Common myeloid progenitor, CD34-positive (primary cell): Measurements from ENCODE around the gene OR2T10. TPM values are rescaled to one million over a fixed set of nuclear protein-coding genes. Genes with fewer than 3 reads are reported as not detected.
"Not testable (repeated sequence)": the region's sequence is repeated elsewhere in the genome, so short reads cannot be mapped to it uniquely, and the experiment has no call there.

Source experiments
- CTCF ChIA-PET: fragments of 350-600 bp; sonication (Branson Sonifier 250); formaldehyde crosslinking; loops from one replicate; lab custom pipeline; 2021; ENCODE audit warnings: antibody characterized with exemption; lab: Charles Lee
- POLR2A ChIA-PET: fragments of 350-600 bp; sonication (Branson Sonifier 250); formaldehyde crosslinking; loops from one replicate; lab custom pipeline; 2021; ENCODE audit warnings: antibody characterized with exemption; lab: Charles Lee
- DNase-seq, 3 donors: peaks; one replicate each; pipeline versions ENCODE4 v3.0.0 to v3.0.0-alpha.2; 2013
- H3K27ac ChIP-seq, 2 experiments: 1 replicate in 1 of 2; 2 replicates in 1 of 2; pipeline ENCODE4 v1.7.0; 2013; ENCODE audit warnings: inconsistent platforms in 2 of 2, low read length in 2 of 2, mild to moderate bottlenecking in 2 of 2, low read depth in 1 of 2, moderate library complexity in 1 of 2; ENCODE audit not compliant: severe bottlenecking in 2 of 2, insufficient read depth in 1 of 2, poor library complexity in 1 of 2
- H3K27me3 ChIP-seq, 5 experiments: replicated peaks in 2 of 5; 1 replicate in 3 of 5; 2 replicates in 2 of 5; pipeline versions ENCODE4 v1.6.1 to v1.7.0; 2013; ENCODE audit warnings: low read length in 4 of 5, mild to moderate bottlenecking in 2 of 5, moderate library complexity in 2 of 5, inconsistent platforms in 1 of 5; ENCODE audit not compliant: insufficient read depth in 5 of 5, control insufficient read depth in 4 of 5
- H3K36me3 ChIP-seq, 4 experiments: 1 replicate in 2 of 4; 2 replicates in 2 of 4; pipeline versions ENCODE4 v1.6.1 to v1.7.0; 2013; ENCODE audit warnings: low read length in 3 of 4, control low read depth in 1 of 4, mild to moderate bottlenecking in 1 of 4; ENCODE audit not compliant: control insufficient read depth in 4 of 4, insufficient read depth in 4 of 4
- H3K4me1 ChIP-seq, 4 experiments: 1 replicate in 3 of 4; 2 replicates in 1 of 4; pipeline versions ENCODE4 v1.6.1 to v1.7.1; 2013; ENCODE audit warnings: low read length in 3 of 4, mild to moderate bottlenecking in 3 of 4, control low read depth in 1 of 4, inconsistent platforms in 1 of 4, moderate library complexity in 1 of 4; ENCODE audit not compliant: control insufficient read depth in 4 of 4, insufficient read depth in 4 of 4; ENCODE audit errors: control extremely low read depth in 1 of 4
- H3K4me3 ChIP-seq, 7 experiments: 1 replicate in 4 of 7; 2 replicates in 3 of 7; pipeline versions ENCODE4 v1.5.1 to v1.7.0; 2013; ENCODE audit warnings: mild to moderate bottlenecking in 7 of 7, low read length in 6 of 7, moderate library complexity in 6 of 7, inconsistent platforms in 2 of 7, low read depth in 2 of 7, control low read depth in 1 of 7; ENCODE audit not compliant: insufficient read depth in 4 of 7, control insufficient read depth in 1 of 7; ENCODE audit errors: extremely low read depth in 1 of 7
- H3K9me3 ChIP-seq, 5 experiments: 1 replicate in 4 of 5; 2 replicates in 1 of 5; pipeline versions ENCODE4 v1.6.1 to v1.7.1; 2013; ENCODE audit warnings: low read length in 4 of 5, mild to moderate bottlenecking in 2 of 5, inconsistent platforms in 1 of 5, low read depth in 1 of 5, moderate library complexity in 1 of 5; ENCODE audit not compliant: control insufficient read depth in 4 of 5, insufficient read depth in 2 of 5; ENCODE audit errors: control extremely low read depth in 1 of 5
- WGBS: methylation state at CpG from one replicate; pipeline ENCODE4 v1.1.5; 2013; ENCODE audit not compliant: insufficient coverage; 5-methylcytosine and 5-hydroxymethylcytosine counted together
- polyA plus RNA-seq: library from polyadenylated mRNA; unstranded; fragments of 120-200 nt; gene quantifications from one replicate; pipeline ENCODE4 v1.2.1, GENCODE V29; 2013

OR2T10 gene, protein sequence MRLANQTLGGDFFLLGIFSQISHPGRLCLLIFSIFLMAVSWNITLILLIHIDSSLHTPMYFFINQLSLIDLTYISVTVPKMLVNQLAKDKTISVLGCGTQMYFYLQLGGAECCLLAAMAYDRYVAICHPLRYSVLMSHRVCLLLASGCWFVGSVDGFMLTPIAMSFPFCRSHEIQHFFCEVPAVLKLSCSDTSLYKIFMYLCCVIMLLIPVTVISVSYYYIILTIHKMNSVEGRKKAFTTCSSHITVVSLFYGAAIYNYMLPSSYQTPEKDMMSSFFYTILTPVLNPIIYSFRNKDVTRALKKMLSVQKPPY
- polyA plus RNA-seq, result not detected

GRCh38 chr1:248597589-248597988 is at the start of gene OR2T10:
Gene OR2T10 (minus strand): TSS chr1:248597700. CDS start chr1:248593768, 3,932 bp downstream.
- no peaks in the 10 kb centered on the region for H3K36me3 ChIP-seq
- ChIA-PET CTCF (no interaction called here), POLR2A (no interaction called here)
- WGBS, result 100% methylated on average over 6 of the region's 6 CpGs
- no peak within 1 kb of the TSS for H3K27ac ChIP-seq
- H3K27me3 ChIP-seq, result no peaks in the 10 kb centered on the region
- H3K4me3 ChIP-seq, result no peak within 1 kb of the TSS
- DNase-seq, result no peak
- H3K4me1 ChIP-seq, result peaks cover 0 to 3% (median under 1%) of the 10 kb centered on the region in 4 experiments
- H3K9me3 ChIP-seq, result no peaks in the 10 kb centered on the region

GRCh38 chr1:248645178-248645577 is 47.7 kb upstream of the OR2T10 start, which contains the start of gene OR2T35:
Gene OR2T35 (minus strand): TSS chr1:248645278. CDS start chr1:248639258, 6,020 bp downstream.
- H3K27me3 ChIP-seq, H3K4me3 ChIP-seq, H3K4me1 ChIP-seq, DNase-seq, H3K36me3 ChIP-seq, CTCF ChIA-PET, H3K9me3 ChIP-seq, POLR2A ChIA-PET, H3K27ac ChIP-seq: not testable (repeated sequence)
- no CpG with 5 or more reads among the region's 3 CpGs for WGBS

GRCh38 chr1:248642971-248643651 is 45.6 kb upstream of the OR2T10 start:
- H3K27me3 ChIP-seq, CTCF ChIA-PET, H3K4me3 ChIP-seq, POLR2A ChIA-PET, H3K36me3 ChIP-seq, H3K27ac ChIP-seq, H3K4me1 ChIP-seq, H3K9me3 ChIP-seq, DNase-seq: not testable (repeated sequence)
- no CpG with 5 or more reads among the region's 4 CpGs for WGBS

GRCh38 chr1:248641583-248641982 is 44.1 kb upstream of the OR2T10 start:
- H3K36me3 ChIP-seq, H3K4me3 ChIP-seq, H3K27me3 ChIP-seq, H3K27ac ChIP-seq, CTCF ChIA-PET, DNase-seq, H3K9me3 ChIP-seq, H3K4me1 ChIP-seq, POLR2A ChIA-PET: not testable (repeated sequence)
- no CpG with 5 or more reads among the region's 5 CpGs for WGBS

DNA sequence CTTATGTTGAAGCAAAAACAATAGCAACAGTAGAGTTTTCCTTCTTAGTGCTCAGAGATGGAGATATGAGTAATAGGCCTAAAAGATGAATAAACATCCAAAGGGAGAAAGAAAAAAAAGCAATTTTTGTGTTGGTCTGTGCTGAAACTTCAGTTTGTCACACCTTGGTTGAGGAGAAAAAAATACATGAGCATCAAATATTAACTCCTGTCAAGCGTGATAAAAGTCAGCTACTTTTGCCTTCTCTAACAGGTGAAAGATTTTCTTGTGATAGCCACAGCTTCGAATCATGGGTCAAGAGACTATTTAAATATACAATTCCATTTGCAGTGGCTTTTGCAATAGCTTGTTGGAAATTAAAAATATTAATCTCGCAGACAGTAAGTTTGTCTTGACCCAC is 43.4 kb upstream of the OR2T10 start:
- H3K4me3 ChIP-seq, CTCF ChIA-PET, H3K27ac ChIP-seq, H3K4me1 ChIP-seq, DNase-seq, H3K36me3 ChIP-seq, H3K9me3 ChIP-seq, H3K27me3 ChIP-seq, POLR2A ChIA-PET: not testable (repeated sequence)
- no CpG with 5 or more reads among the region's 3 CpGs for WGBS

- H3K4me3 ChIP-seq, H3K36me3 ChIP-seq, H3K27ac ChIP-seq, H3K9me3 ChIP-seq, H3K27me3 ChIP-seq, DNase-seq, POLR2A ChIA-PET, H3K4me1 ChIP-seq, CTCF ChIA-PET: not testable (repeated sequence)
- no CpG with 5 or more reads among the region's 5 CpGs for WGBS
Observed at GRCh38 chr1:248639652-248640051, 42.2 kb upstream of the OR2T10 start.

- DNase-seq, H3K27ac ChIP-seq, H3K4me1 ChIP-seq, H3K9me3 ChIP-seq, CTCF ChIA-PET, H3K36me3 ChIP-seq, POLR2A ChIA-PET, H3K27me3 ChIP-seq, H3K4me3 ChIP-seq: not testable (repeated sequence)
- no CpG with 5 or more reads among the region's 5 CpGs for WGBS
Observed at GRCh38 chr1:248636612-248637011, 39.1 kb upstream of the OR2T10 start.
